Activated T-helper 2 cell treated with anti-CD3 and anti-CD28 coated beads, Interferon-gamma antibody, Interleukin-2, Interleukin-4, amounts not matched to agents 10 μg/mL and 5 μg/mL and 100 μg/mL, durations not matched to agents 14 hours and 24 hours and 36 hours (primary cell): ENCODE results near the gene CTBP2. TPM values are rescaled to one million over a fixed set of nuclear protein-coding genes. Genes with fewer than 3 reads are reported as not detected.

ENCODE experiments used
- DNase-seq: peaks from one replicate; pipeline ENCODE4 v3.0.0; 2021; ENCODE audit warnings: low spot score
- H3K27ac Mint-ChIP-seq: one replicate; pipeline ENCODE4 v1.8.0; 2021; ENCODE audit warnings: mixed read lengths
- H3K27me3 Mint-ChIP-seq: one replicate; pipeline ENCODE4 v1.8.0; 2021; ENCODE audit warnings: low read depth, mixed read lengths
- H3K36me3 Mint-ChIP-seq: one replicate; pipeline ENCODE4 v1.8.0; 2021; ENCODE audit warnings: low read depth, mixed read lengths
- H3K4me1 Mint-ChIP-seq: one replicate; pipeline ENCODE4 v1.8.0; 2021; ENCODE audit warnings: low read depth, mixed read lengths
- H3K4me3 Mint-ChIP-seq: one replicate; pipeline ENCODE4 v1.8.0; 2021; ENCODE audit warnings: low read depth, mild to moderate bottlenecking, moderate library complexity, mixed read lengths
- H3K9me3 Mint-ChIP-seq: one replicate; pipeline ENCODE4 v1.8.0; 2021; ENCODE audit warnings: mixed read lengths
- intact Hi-C: fragments of 100-400 bp; cut with micrococcal nuclease; formaldehyde crosslinking; loops from one replicate; pipeline ENCODE4 v1.15.1; 2023
- total RNA-seq: library from RNA; stranded (reverse); gene quantifications from 2 replicates; pipeline ENCODE4 v1.2.3, GENCODE V29; 2022

CTBP2 gene
- total RNA-seq, 1 donor from 2014 or later: 0.48 TPM

DNA sequence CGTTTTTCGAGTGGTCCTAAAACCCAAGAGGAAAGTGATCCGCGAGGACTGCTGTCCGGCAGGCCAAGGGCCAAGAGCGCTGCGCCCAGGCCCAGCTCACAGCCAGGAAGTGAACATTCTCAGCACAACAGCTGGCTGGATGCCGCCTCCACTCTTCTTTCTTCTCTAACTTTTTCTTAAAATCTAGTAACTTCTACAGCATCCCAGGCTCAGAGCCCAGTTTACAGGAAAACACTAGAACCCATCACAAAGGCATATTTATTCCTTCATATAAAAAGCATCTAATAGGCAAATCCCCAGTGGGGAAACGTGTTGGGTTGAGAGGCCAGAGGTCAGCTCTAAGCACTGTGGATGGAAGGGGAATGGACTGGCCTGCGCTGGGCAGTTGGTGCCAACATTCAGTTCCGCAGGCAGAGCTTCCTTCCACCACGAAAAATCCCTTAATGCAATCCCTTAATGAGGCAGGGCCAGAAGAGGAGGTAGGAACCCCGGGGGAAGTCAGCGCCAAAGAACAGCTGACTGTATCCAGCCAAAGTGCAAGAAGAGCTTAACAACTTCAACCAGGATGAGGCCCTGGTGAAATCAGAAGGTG lies 143.7 kb downstream of the CTBP2 start:
- peaks cover 19% of the 10 kb centered on the region for H3K27me3 Mint-ChIP-seq
- H3K4me3 Mint-ChIP-seq: no peak overlapping the region
- intact Hi-C loops: no loop called here
- DNase-seq: no peak
- H3K9me3 Mint-ChIP-seq: no peaks in the 10 kb centered on the region
- H3K36me3 Mint-ChIP-seq: no peaks in the 10 kb centered on the region
- peaks cover 9% of the 10 kb centered on the region for H3K4me1 Mint-ChIP-seq
- no peak overlapping the region for H3K27ac Mint-ChIP-seq

DNA sequence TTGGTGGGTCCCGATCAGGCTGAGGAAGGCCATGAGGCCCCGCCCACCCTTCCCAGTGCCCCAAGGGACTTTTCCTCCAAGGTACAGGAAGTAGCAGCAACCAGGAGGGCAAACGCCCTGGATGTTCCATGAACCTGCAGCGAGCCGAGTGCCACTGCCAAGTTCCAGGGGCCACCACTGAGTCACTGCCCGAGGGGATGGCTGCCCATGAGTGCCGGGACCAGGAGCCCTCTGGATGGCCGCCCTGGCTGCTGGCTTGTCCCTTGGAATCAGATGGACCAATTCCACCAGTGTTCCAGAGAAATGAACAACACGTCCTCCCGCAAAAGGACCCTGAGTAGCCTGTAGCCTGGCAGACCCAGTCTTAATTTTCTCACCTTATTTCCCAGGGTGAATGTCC lies 144.2 kb downstream of the CTBP2 start:
- H3K9me3 Mint-ChIP-seq: no peaks in the 10 kb centered on the region
- H3K4me3 Mint-ChIP-seq: no peak overlapping the region
- no peaks in the 10 kb centered on the region for H3K36me3 Mint-ChIP-seq
- H3K27ac Mint-ChIP-seq: no peak overlapping the region
- intact Hi-C loops: no loop called here
- DNase-seq: no peak
- H3K4me1 Mint-ChIP-seq: peaks cover 9% of the 10 kb centered on the region
- peaks cover 21% of the 10 kb centered on the region for H3K27me3 Mint-ChIP-seq

DNA sequence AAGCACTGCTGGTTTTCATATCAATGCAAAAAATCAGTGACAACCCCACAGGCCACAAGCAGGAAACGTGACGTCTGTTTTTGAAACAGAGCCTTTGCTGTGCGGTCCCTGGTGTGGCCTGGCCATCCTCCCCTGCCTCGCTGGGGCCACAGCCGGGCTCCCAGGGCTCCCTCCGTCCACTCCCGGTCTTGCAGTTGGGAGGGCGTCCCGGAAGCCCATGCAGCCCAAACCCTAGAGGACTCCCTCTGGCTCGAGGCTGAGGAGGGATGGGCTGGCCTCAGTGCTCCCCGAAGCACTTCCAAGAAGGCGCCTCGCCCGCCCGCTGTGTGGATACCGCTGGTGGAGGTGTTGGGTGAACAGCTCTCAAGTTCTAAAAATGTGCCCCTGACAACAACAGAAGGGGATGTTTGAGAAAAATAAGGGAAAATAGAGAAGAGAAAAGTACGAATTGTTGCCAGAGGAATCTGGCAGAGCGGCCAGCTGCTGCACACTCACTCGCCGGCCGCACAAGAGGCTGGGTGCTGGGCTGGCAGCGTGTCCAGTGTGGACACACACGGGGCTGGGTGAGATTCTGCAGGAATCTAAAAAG lies 144.9 kb downstream of the CTBP2 start:
- Mint-ChIP-seq H3K4me3 (no peak overlapping the region), H3K4me1 (peaks cover 9% of the 10 kb centered on the region), H3K27me3 (peaks cover 24% of the 10 kb centered on the region), H3K9me3 (no peaks in the 10 kb centered on the region), H3K36me3 (no peaks in the 10 kb centered on the region), H3K27ac (no peak overlapping the region)
- intact Hi-C loops: no loop called here
- DNase-seq: peak; percentile 26

DNA sequence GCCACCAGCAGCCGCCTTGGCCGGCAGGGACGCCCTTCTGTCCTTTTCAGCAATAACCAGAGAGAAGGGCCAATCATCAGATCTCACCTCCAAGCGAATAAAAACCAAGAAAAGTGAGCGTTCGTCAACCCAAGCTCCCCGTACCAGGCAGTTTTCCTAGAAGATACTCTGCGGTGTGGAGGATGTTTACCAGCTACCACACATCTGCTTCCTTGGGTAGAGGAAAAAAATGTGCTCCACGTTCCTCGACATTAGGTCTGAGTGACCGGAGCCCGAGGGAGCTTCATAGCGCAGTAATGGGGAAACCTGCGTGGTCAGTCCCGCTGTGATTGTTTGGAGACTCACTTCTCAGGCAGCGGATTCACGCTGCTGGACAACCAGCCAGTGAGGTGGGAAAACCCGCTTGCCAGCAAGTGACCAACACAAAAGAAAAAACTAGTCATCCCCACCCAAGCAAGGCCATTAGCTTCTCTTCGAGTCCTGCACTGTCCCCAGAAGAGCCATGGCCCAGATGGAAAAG lies 145.5 kb downstream of the CTBP2 start:
- no peak for DNase-seq
- H3K4me3 Mint-ChIP-seq: no peak overlapping the region
- no peaks in the 10 kb centered on the region for H3K36me3 Mint-ChIP-seq
- intact Hi-C loops: no loop called here
- peaks cover 9% of the 10 kb centered on the region for H3K4me1 Mint-ChIP-seq
- H3K27me3 Mint-ChIP-seq: peaks cover 28% of the 10 kb centered on the region
- no peaks in the 10 kb centered on the region for H3K9me3 Mint-ChIP-seq
- H3K27ac Mint-ChIP-seq: no peak overlapping the region

DNA sequence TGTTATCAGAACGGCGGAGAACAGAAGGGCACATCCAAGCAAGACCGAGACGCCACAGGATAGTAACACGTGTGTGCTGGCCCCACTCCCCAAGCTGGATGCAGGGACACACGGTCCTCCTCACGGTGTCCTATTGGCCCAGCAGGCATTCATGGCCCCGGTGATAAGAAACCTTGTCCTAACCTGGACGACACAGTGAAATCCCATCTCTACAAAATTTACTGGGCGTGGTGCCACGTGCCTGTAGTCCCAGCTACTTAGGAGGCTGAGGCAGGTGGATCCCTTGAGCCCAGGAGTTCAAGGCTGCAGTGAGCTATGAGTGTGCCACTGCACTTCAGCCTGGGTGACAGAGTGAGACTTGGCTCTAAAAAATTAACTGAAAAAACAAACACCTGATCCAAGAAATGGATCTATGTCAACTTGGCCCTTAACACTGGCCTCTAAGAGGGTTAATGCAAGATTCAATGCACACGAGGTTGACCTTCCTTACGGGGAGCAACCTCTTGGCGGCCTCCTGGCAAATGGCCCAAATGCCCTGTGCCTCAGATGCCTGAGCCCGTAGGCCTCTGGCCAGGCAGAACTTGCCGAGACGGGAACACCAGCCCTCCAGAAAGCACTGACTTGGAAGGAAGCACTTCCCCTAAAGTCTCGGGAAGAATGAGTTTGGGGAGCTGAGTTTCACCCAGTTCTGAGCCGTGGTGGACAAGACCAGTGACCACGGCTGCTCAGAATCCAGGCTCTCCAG lies 146.1 kb downstream of the CTBP2 start:
- H3K4me3 Mint-ChIP-seq: no peak overlapping the region
- DNase-seq: no peak

DNA sequence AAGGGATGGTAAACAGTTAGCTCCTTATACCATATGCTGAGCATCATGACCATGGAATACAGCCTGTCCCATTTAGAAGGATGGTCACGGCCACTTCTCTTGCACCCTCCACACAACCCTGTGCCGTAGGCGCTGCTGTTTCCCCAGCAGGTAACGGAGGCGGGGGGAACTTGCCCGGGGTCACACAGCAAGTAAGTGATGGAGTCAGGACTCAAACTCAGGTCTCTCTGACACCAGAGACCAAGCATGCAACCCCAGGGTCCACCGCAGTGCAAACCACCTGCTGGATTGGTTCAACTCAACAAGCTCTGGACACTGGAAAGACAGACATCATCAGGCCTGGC lies 146.9 kb downstream of the CTBP2 start:
- peaks cover 24% of the 10 kb centered on the region for H3K27me3 Mint-ChIP-seq
- no peak overlapping the region for H3K4me3 Mint-ChIP-seq
- intact Hi-C loops: no loop called here
- no peaks in the 10 kb centered on the region for H3K9me3 Mint-ChIP-seq
- peaks cover 9% of the 10 kb centered on the region for H3K4me1 Mint-ChIP-seq
- H3K27ac Mint-ChIP-seq: no peak overlapping the region
- no peaks in the 10 kb centered on the region for H3K36me3 Mint-ChIP-seq
- no peak for DNase-seq

More for the DNA sequence above, 146.1 kb downstream of the CTBP2 start:
- Mint-ChIP-seq H3K4me1 (peaks cover 9% of the 10 kb centered on the region), H3K27ac (no peak overlapping the region), H3K9me3 (no peaks in the 10 kb centered on the region), H3K36me3 (no peaks in the 10 kb centered on the region), H3K27me3 (peaks cover 24% of the 10 kb centered on the region)
- intact Hi-C loops: no loop called here

DNA sequence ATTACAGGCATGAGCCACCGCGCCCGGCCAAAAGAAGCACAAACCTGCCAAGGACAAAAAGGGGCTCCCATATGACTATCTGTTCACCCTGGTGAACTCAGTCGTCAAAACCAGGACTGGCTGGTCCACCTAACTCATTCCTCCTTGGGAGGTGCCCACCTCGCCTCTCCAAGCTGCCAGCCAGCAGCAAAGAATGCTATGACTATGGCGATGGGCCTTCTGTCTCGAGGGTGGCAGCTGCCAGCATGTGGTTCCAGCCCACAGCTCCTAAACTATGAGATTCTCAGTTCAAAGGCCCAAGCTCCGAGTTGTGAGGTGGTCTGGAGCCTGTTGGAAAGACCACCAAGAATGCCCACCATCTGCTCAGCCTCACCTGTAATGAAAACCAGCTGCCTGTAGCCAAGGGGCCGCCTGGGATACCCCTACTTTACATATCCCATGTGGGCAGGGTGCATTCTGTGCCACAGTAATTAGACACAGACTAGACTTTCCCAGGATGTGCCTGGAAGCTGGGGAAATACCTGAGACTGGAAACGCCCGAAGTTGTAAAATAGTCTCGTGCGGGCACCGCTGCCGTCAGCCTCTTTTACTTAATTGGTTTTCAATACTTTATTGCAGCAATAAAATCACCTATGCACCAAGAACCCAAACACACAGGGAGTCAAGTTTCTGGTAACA lies 147.4 kb downstream of the CTBP2 start:
- no peaks in the 10 kb centered on the region for H3K36me3 Mint-ChIP-seq
- intact Hi-C loops: no loop called here
- no peak overlapping the region for H3K27ac Mint-ChIP-seq

DNA sequence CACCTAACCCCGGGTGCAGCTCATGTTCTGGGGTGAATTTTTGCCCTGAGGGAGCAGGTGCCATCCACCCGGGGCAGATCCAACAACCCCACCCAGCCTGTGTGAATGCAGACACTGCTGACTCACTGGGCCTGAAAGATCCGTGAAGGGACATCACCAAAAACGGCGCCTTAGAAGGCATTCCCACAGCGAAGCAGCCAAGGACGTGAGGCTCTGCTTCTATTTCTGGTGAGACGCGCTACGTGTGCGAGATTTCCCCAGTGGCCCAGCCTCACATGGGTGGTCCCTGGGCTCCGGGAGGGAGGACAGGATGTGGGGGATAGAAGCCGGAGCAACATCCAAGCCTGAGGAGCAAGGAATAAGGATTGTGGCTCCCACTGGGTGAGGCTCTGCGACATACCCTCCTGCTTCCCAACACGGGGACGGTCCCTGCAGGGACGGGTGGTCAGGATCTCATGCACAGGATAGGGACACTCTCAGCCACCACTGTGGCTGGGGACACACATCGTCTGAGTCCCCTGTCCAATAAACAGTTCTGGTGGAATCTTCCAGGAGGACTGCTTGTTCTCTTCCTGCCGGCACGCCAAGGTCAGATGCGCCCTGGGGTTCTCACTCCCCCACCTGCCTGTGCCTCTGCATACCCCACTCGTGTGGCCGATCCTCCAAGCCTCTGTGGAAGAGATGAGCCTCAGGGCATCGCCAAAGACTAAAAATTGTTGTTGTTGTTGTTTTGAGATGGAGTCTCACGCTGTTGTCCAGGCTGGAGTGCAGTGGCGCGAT lies 148.2 kb downstream of the CTBP2 start:
- intact Hi-C loops: no loop called here
- peaks cover 9% of the 10 kb centered on the region for H3K4me1 Mint-ChIP-seq
- H3K9me3 Mint-ChIP-seq: no peaks in the 10 kb centered on the region
- no peak for DNase-seq
- H3K27ac Mint-ChIP-seq: no peak overlapping the region
- no peak overlapping the region for H3K4me3 Mint-ChIP-seq
- H3K27me3 Mint-ChIP-seq: peaks cover 21% of the 10 kb centered on the region
- no peaks in the 10 kb centered on the region for H3K36me3 Mint-ChIP-seq

More for the DNA sequence above, 147.4 kb downstream of the CTBP2 start:
- H3K4me1 Mint-ChIP-seq: peaks cover 9% of the 10 kb centered on the region
- DNase-seq: no peak
- no peak overlapping the region for H3K4me3 Mint-ChIP-seq
- peaks cover 21% of the 10 kb centered on the region for H3K27me3 Mint-ChIP-seq
- H3K9me3 Mint-ChIP-seq: no peaks in the 10 kb centered on the region

DNA sequence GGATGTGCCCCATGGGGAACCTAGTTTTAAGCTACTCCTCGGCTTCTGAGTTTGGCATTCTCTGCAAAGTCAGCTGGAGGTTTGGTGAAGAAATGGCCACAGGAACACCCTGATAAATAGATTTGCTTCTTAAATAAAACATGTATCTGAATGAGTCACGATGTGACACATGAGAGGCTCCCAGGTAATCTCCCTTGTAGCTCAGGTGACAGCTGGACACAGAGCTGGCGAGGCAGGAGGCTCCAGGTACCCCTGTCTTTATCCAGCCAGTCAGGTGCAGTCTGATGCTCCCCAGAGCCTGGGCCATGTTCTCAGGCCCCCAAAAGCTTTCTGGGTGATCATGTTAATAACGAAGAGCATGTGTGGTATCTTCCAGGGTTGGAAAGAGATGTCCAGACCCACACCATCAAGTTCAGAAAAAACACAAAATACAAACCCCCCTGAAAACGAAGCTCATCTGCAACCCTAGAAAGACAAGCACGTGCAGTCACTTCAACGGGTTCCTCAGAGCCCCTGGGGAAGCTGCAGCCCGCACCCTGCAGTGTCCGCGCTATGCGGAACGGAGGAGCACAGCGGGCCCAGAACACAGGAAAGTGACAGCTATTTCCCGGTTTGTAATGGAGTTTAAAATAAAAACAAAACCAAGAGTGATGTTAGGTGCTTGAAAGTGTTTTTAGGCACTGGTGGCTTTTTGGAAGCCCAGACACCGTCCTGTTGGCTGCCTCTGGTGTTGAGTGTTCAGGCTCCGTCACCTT lies 149.0 kb downstream of the CTBP2 start:
- no peaks in the 10 kb centered on the region for H3K36me3 Mint-ChIP-seq
- no peak overlapping the region for H3K27ac Mint-ChIP-seq
- H3K9me3 Mint-ChIP-seq: no peaks in the 10 kb centered on the region
- peaks cover 17% of the 10 kb centered on the region for H3K27me3 Mint-ChIP-seq
- intact Hi-C loops: no loop called here
- H3K4me3 Mint-ChIP-seq: no peak overlapping the region
- H3K4me1 Mint-ChIP-seq: peaks cover 9% of the 10 kb centered on the region
- no peak for DNase-seq

DNA sequence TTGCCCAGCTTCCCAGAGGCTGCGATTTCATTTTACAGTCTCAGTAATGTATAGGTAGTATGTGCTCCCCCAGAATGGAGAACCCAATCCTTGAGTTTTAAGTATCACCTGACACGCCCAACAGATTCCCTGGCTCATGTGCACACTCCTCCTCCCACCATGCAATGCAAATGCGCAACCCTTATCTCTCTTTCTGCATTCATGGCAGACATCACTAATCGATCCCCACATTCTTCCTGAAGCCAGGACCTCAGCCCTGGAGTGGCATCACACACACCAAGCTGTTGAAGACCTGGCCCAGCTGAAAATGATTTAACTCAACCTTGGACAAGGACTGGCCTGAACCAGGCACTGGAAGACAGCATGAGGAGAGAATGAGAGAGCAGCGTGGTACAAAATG lies 150.0 kb downstream of the CTBP2 start:
- Mint-ChIP-seq H3K36me3 (no peaks in the 10 kb centered on the region), H3K27me3 (peaks cover 13% of the 10 kb centered on the region), H3K27ac (no peak overlapping the region), H3K4me3 (no peak overlapping the region), H3K9me3 (no peaks in the 10 kb centered on the region), H3K4me1 (peaks cover 7% of the 10 kb centered on the region)
- intact Hi-C loops: no loop called here
- no peak for DNase-seq

DNA sequence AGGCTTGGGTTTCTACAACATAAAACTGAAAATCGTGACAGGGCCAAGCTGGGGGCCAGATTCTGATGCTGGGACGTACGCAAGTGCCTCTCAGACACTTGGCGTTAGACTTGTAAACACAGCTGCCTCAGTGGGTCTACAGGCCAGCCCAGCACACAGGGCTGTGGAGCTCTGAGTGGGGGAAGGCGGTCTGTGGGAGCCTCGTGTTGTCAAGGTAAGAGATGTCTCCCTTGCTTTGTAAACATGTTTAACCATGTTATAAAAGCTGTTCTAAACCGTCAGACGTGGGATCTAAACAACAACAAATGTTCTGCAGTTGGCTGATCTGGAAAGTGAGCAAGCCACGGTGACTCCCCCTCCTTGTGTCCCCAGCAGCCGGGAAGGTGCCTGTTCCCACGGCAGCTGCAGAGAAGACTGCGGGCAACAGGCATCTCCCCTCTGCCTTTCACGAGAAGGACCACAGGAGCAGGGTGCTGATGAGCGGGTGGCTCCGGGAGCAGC lies 150.7 kb downstream of the CTBP2 start:
- DNase-seq: no peak
- H3K4me3 Mint-ChIP-seq: no peak overlapping the region
- H3K27me3 Mint-ChIP-seq: peaks cover 12% of the 10 kb centered on the region
- no peaks in the 10 kb centered on the region for H3K36me3 Mint-ChIP-seq
- intact Hi-C loops: no loop called here
- no peak overlapping the region for H3K27ac Mint-ChIP-seq
- H3K9me3 Mint-ChIP-seq: no peaks in the 10 kb centered on the region
- H3K4me1 Mint-ChIP-seq: peaks cover 1% of the 10 kb centered on the region
